ENCODE results near the gene OTOP3. TPM values are rescaled to one million over a fixed set of nuclear protein-coding genes. Genes with fewer than 3 reads are reported as not detected.
"Not testable (repeated sequence)": the region's sequence is repeated elsewhere in the genome, so short reads cannot be mapped to it uniquely, and the experiment has no call there.

Gene OTOP3
- total and polyA plus RNA-seq, 4 donors = not detected

DNA sequence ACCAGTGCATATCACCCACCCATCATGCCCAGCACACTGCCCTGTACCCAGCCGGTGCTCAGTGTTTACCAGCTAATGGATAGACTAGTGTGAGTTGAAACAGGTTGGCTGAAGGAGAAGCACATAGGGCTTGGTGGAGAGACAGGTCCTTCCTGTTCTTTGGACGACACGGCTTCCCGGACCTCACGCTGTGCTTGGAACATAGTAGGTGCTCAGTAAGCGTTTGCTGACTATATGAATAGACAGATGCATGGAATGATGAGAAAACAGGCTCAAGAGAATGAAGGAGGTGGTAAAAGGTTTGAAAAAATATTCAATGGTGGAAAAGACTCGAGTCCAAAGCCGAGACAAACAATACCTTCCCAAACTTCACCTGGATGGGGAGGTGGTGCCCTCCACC is 35.5 kb upstream of the OTOP3 start:
- Histone ChIP-seq H3K27ac (ENCODE audit: low read depth, low read length) (no peak overlapping the region), H3K36me3 (ENCODE audit: control insufficient read depth, insufficient read depth, low read length) (no peaks in the 10 kb centered on the region), H3K27me3 (ENCODE audit: control insufficient read depth, insufficient read depth, low read length) (peaks cover 22% of the 10 kb centered on the region), H3K9me3 (ENCODE audit: control insufficient read depth, insufficient read depth, low read length) (no peaks in the 10 kb centered on the region), H3K4me1 (ENCODE audit: control insufficient read depth, insufficient read depth, low read length) (no peaks in the 10 kb centered on the region), H3K4me3 (ENCODE audit: low read depth, low read length) (no peak overlapping the region)
- DNase-seq (ENCODE audit: low read depth in 4 of 6, low spot score in 6 of 6) = no peak
- 87% methylated on average over 6 of the region's 8 CpGs for WGBS (ENCODE audit: insufficient coverage)

GRCh38 chr17:74901353-74902135 is 34.2 kb upstream of the OTOP3 start:
- no peak for DNase-seq (ENCODE audit: low read depth in 4 of 6, low spot score in 6 of 6)
- H3K27ac ChIP-seq (ENCODE audit: low read depth, low read length) = no peak overlapping the region
- H3K9me3 ChIP-seq (ENCODE audit: control insufficient read depth, insufficient read depth, low read length) = no peaks in the 10 kb centered on the region
- H3K4me1 ChIP-seq (ENCODE audit: control insufficient read depth, insufficient read depth, low read length) = no peaks in the 10 kb centered on the region
- WGBS (ENCODE audit: insufficient coverage) = 84% methylated on average over 5 of the region's 14 CpGs
- H3K27me3 ChIP-seq (ENCODE audit: control insufficient read depth, insufficient read depth, low read length) = peaks cover 11% of the 10 kb centered on the region
- no peaks in the 10 kb centered on the region for H3K36me3 ChIP-seq (ENCODE audit: control insufficient read depth, insufficient read depth, low read length)
- H3K4me3 ChIP-seq (ENCODE audit: low read depth, low read length) = no peak overlapping the region

DNA sequence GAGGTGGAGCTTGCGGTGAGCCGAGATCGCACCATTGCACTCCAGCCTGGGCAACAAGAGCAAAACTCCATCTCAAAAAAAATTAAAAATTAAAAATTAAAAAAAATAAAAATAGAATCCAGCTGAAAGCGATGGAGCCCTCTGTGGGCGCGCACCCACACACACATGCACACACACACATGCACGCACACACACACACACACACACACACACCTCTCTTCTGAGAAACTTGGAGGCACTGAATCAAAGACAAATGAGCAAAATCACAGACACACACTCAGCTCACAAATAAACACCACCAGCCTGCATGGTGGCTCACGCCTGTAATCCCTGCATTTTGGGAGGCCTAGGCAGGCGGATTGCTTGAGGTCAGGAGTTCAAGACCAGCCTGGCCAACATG is 32.7 kb upstream of the OTOP3 start:
- Histone ChIP-seq H3K27me3 (ENCODE audit: control insufficient read depth, insufficient read depth, low read length) (peaks cover 7% of the 10 kb centered on the region), H3K4me3 (ENCODE audit: low read depth, low read length) (no peak overlapping the region), H3K4me1 (ENCODE audit: control insufficient read depth, insufficient read depth, low read length) (no peaks in the 10 kb centered on the region), H3K27ac (ENCODE audit: low read depth, low read length) (no peak overlapping the region), H3K9me3 (ENCODE audit: control insufficient read depth, insufficient read depth, low read length) (no peaks in the 10 kb centered on the region), H3K36me3 (ENCODE audit: control insufficient read depth, insufficient read depth, low read length) (no peaks in the 10 kb centered on the region)
- 91% methylated on average over 5 of the region's 9 CpGs for WGBS (ENCODE audit: insufficient coverage)
- DNase-seq (ENCODE audit: low read depth in 4 of 6, low spot score in 6 of 6) = no peak

DNA sequence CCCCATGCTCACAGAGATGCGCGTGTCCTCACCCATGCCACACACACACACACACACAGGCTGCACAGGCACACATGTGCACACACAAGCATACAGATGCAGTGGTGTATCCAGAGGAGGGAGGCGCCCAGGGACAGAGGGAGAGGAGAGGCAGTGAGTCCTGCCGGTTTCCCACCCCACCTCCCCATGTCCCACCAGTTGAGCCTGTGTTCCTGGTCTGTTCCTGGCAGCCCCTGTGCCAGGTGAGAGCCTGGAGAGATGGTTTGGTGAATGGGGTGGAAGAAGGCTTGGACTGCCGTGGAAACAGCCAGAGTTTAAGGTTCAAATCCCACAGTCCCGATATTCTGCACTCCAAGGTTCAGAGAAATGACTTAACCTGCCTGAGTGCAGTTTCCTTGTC is 32.0 kb upstream of the OTOP3 start:
- no peak for DNase-seq (ENCODE audit: low read depth in 4 of 6, low spot score in 6 of 6)
- WGBS (ENCODE audit: insufficient coverage) = 76% methylated on average over 2 of the region's 6 CpGs
- peaks cover 7% of the 10 kb centered on the region for H3K27me3 ChIP-seq (ENCODE audit: control insufficient read depth, insufficient read depth, low read length)

DNA sequence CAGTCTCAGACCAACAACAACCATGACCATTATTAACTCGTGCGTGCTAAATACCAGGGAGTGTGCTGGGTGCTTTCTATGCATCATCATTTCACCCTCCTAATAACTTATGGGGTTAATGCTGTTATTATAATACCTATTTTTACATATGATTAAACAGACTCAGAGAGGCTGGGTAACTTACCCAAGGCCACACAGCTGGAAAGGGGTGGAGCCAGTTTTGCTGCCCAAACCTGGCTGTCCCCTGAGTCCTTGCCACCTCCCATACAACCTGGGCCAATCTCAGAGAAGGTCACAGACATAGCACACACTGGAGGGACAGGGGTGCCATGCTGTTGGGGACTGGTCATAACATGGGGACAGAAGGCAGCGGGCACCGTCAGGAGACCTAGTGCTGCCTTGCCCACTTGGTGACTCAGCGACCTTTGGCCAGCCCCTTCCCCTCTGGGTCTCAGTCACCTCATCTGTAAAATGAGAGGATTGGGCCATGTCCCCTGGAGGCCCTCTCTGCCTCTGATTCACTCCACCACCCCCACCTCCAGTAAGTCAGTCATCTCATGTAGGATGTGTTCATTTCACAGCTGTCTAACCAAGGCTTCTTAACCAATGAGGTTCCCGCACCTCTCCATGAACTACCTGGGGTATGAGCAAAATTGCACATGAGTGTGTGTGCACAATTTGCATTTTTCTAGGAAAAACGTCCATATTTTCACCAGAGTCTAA is 30.9 kb upstream of the OTOP3 start:
- WGBS (ENCODE audit: insufficient coverage) = 89% methylated on average over 3 of the region's 7 CpGs
- Histone ChIP-seq H3K36me3 (ENCODE audit: control insufficient read depth, insufficient read depth, low read length) (no peaks in the 10 kb centered on the region), H3K27me3 (ENCODE audit: control insufficient read depth, insufficient read depth, low read length) (peaks cover 7% of the 10 kb centered on the region), H3K4me3 (ENCODE audit: low read depth, low read length) (no peak overlapping the region), H3K4me1 (ENCODE audit: control insufficient read depth, insufficient read depth, low read length) (no peaks in the 10 kb centered on the region), H3K9me3 (ENCODE audit: control insufficient read depth, insufficient read depth, low read length) (no peaks in the 10 kb centered on the region), H3K27ac (ENCODE audit: low read depth, low read length) (no peak overlapping the region)
- no peak for DNase-seq (ENCODE audit: low read depth in 4 of 6, low spot score in 6 of 6)

More for the DNA sequence above, 32.0 kb upstream of the OTOP3 start:
- H3K4me3 ChIP-seq (ENCODE audit: low read depth, low read length) = no peak overlapping the region
- H3K27ac ChIP-seq (ENCODE audit: low read depth, low read length) = no peak overlapping the region
- no peaks in the 10 kb centered on the region for H3K4me1 ChIP-seq (ENCODE audit: control insufficient read depth, insufficient read depth, low read length)
- H3K36me3 ChIP-seq (ENCODE audit: control insufficient read depth, insufficient read depth, low read length) = no peaks in the 10 kb centered on the region
- H3K9me3 ChIP-seq (ENCODE audit: control insufficient read depth, insufficient read depth, low read length) = no peaks in the 10 kb centered on the region

DNA sequence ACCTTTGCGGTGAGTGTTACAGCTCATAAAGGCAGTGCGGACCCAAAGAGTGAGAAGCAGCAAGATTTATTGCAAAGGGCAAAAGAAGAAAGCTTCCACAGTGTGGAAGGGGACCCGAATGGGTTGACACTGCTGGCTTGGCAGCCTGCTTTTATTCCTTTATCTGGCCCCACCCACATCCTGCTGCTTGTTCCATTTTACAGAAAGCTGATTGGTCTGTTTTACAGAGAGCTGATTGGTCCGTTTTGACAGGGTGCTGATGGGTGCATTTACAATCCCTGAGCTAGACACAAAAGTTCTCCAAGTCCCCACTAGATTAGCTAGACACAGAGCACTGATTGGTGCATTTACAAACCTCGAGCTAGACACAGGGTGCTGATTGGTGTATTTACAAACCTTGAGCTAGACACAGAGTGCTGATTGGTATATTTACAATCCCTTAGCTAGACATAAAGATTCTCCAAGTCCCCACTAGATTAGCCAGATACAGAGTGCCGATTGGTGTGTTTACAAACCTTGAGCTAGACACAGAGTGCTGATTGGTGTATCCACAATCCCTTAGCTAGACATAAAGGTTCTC is 29.4 kb upstream of the OTOP3 start:
- WGBS (ENCODE audit: insufficient coverage) = 17% methylated on average over 3 of the region's 6 CpGs

DNA sequence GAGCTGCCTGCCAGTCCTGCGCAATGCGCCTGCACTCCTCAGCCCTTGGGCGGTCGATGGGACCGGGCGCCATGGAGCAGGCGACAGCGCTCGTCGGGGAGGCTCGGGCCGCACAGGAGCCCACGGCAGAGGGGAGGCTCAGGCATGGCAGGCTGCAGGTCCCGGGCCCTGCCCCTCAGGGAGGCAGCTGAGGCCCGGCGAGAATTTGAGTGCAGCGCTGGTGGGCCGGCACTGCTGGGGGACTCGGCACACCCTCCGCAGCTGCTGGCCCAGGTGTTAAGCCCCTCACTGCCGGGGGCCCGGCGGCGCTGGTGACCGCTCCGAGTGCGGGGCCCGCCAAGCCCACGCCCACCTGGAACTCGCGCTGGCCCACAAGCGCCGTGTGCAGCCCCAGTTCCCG is 28.7 kb upstream of the OTOP3 start:
- Histone ChIP-seq H3K27ac (ENCODE audit: low read depth, low read length) (no peak overlapping the region), H3K27me3 (ENCODE audit: control insufficient read depth, insufficient read depth, low read length) (peaks cover 7% of the 10 kb centered on the region), H3K9me3 (ENCODE audit: control insufficient read depth, insufficient read depth, low read length) (no peaks in the 10 kb centered on the region), H3K36me3 (ENCODE audit: control insufficient read depth, insufficient read depth, low read length) (no peaks in the 10 kb centered on the region), H3K4me1 (ENCODE audit: control insufficient read depth, insufficient read depth, low read length) (no peaks in the 10 kb centered on the region), H3K4me3 (ENCODE audit: low read depth, low read length) (no peak overlapping the region)
- WGBS (ENCODE audit: insufficient coverage) = 95% methylated on average over 34 of the region's 34 CpGs
- no peak for DNase-seq (ENCODE audit: low read depth in 4 of 6, low spot score in 6 of 6)

More for the DNA sequence above, 29.4 kb upstream of the OTOP3 start:
- not testable (repeated sequence) for DNase-seq (ENCODE audit: low read depth in 4 of 6, low spot score in 6 of 6); H3K36me3 ChIP-seq (ENCODE audit: control insufficient read depth, insufficient read depth, low read length); H3K4me3 ChIP-seq (ENCODE audit: low read depth, low read length); H3K4me1 ChIP-seq (ENCODE audit: control insufficient read depth, insufficient read depth, low read length); H3K9me3 ChIP-seq (ENCODE audit: control insufficient read depth, insufficient read depth, low read length); H3K27me3 ChIP-seq (ENCODE audit: control insufficient read depth, insufficient read depth, low read length); H3K27ac ChIP-seq (ENCODE audit: low read depth, low read length)

- DNase-seq (ENCODE audit: low read depth in 4 of 6, low spot score in 6 of 6); H3K27me3 ChIP-seq (ENCODE audit: control insufficient read depth, insufficient read depth, low read length); H3K27ac ChIP-seq (ENCODE audit: low read depth, low read length); H3K9me3 ChIP-seq (ENCODE audit: control insufficient read depth, insufficient read depth, low read length); H3K4me3 ChIP-seq (ENCODE audit: low read depth, low read length); H3K4me1 ChIP-seq (ENCODE audit: control insufficient read depth, insufficient read depth, low read length); H3K36me3 ChIP-seq (ENCODE audit: control insufficient read depth, insufficient read depth, low read length): not testable (repeated sequence)
- 68% methylated on average over 4 of the region's 4 CpGs for WGBS (ENCODE audit: insufficient coverage)
Observed at GRCh38 chr17:74909097-74909496, 26.6 kb upstream of the OTOP3 start.

DNA sequence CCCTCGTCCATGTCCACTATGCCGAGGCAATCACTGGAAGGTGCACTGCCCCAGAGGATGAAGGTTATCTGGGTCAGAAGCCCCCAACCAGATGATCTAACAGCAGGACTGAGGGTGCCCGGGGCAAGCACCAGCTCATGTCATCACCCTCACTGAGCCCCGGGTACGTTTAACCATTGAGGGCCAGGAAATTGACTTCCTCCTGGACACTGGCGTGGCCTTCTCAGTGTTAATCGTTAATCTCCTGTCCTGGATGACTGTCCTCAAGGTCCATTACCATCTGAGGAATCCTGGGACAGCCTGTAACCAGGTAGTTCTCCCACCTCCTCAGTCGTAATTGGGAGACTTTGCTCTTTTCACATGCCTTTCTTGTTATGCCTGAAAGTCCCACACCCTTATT is 24.3 kb upstream of the OTOP3 start:
- not testable (repeated sequence) for H3K36me3 ChIP-seq (ENCODE audit: control insufficient read depth, insufficient read depth, low read length); H3K27me3 ChIP-seq (ENCODE audit: control insufficient read depth, insufficient read depth, low read length); H3K4me1 ChIP-seq (ENCODE audit: control insufficient read depth, insufficient read depth, low read length); H3K4me3 ChIP-seq (ENCODE audit: low read depth, low read length); H3K9me3 ChIP-seq (ENCODE audit: control insufficient read depth, insufficient read depth, low read length); H3K27ac ChIP-seq (ENCODE audit: low read depth, low read length); DNase-seq (ENCODE audit: low read depth in 4 of 6, low spot score in 6 of 6)
- WGBS (ENCODE audit: insufficient coverage) = 83% methylated on average over 7 of the region's 8 CpGs
